GM18858 (cell line): ENCODE results near the gene HPS3.

Source experiments
- ATAC-seq: cut with Tn5 transposase; IDR thresholded peaks from one replicate; pipeline ENCODE4 v1.9.1; 2021; ENCODE audit not compliant: unreplicated experiment

Gene HPS3

GRCh38 chr3:149120051-149120972 is 9.1 kb upstream of the HPS3 start:
- peak; percentile 68 for ATAC-seq

DNA sequence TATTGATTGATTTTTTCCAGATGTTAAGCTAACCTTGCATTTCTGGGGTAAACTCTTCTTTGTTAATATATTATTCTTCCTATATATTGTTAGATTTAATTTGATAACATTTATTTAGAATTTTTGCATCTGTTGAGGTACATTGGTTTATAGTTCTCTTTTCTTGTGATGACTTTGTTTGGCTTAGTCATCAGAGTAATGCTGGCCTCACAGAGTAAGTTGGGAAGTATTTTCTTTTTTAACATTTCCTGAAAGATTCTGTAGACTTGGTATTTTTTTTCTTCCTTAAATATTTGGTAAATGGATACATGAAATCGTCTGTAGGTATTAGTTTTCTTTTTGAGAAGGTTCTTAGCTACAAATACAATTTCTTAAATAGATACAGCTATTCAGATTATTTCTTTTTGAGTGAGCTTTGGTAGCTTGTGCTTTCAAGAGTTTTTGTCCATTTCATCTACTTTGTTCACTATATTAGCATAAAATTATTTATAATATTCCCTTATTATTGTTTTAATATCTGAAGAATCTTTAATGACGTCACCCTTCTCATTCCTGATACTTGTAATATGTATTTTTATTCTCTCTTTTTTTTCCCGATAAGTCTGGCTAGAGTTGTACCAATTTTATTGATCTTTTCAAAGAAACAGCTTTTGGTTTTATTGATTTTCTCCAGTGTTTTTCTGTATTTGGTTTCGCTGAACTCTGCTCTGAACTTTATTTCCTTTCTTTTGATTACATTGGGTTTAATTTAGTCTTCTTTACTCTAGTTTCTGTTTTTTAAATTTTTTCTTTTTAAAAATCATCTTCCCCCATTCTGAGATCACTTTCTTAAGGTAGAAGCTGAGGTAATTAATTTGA is 6.5 kb upstream of the HPS3 start:
- ATAC-seq, result no peak

DNA sequence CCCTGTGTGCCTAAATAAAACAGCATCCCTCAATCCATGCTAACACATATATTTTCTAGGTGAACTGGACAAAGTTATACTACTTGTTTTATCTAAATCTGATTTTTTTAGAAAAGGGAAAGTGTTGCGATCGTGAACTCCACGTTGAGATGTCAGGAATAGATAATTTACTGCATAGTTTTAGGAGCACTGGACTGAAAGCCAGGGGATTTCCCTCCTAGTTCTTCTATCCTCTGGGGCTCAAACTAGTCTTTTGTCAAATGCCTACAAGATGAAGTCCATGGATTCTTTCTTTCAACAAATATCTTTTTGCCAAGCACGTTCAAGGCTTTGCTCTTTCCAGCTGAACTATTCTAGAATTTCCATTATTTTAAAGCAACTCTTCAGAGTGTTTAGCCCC is 617 bp upstream of the HPS3 start:
- ATAC-seq, result no peak

DNA sequence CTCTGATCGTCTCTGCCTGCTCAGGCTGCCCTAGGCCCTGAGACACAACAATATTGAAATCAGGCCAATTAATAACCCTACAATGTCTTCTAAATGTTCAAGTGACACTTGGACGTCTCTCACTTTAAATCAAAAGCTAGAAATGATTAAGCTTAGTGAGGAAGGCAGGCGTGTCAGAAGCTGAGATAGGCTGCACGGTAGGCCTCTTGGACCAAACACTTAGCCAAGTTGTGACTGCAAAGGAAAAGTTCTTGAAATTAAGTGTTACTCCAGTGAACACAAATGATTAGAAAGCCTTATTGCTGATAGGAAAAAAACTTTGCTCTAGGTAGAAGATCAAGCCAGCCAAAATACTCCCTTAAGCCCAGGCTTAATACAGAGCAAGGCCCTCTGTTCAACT is 2.2 kb downstream of the HPS3 start:
- no peak for ATAC-seq

DNA sequence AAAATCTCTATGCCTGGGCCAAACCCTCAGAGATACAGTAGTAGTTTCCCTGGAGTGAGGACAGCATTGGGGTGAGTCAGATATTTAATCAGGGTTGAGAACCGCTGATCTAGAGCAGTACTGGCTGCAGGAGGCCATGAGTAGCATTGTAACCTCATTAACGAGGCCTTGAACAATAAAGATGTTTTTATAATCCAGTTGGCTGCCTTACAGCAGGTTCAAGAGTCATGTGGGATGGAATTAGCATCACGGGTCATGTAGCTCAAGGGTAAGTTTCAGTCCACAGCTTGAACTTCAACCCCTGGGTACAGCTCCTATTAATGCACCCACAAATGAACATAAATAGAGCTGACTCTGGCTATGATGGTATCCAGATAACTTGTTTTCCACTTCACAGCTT is 5.1 kb downstream of the HPS3 start:
- no peak for ATAC-seq

DNA sequence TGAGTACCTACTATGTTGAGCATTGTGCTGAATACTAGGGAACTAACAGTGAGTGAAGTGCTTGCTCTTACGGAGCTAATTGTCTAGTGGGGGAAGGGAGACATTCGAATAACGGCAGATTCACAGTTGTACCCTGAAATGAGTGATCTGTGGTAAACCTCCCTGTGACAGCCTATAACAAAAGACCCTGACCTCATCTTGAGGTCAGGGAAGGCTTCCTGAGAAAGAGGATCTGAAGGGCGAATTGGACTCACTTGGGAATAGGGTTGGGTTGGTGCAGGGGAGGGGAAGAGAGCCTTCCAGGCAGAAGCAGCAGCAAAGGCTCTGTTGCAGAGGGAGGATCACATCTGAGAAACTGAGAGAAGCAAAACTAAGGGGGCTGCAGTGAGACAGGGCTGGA is 13.2 kb downstream of the HPS3 start:
- no peak for ATAC-seq

DNA sequence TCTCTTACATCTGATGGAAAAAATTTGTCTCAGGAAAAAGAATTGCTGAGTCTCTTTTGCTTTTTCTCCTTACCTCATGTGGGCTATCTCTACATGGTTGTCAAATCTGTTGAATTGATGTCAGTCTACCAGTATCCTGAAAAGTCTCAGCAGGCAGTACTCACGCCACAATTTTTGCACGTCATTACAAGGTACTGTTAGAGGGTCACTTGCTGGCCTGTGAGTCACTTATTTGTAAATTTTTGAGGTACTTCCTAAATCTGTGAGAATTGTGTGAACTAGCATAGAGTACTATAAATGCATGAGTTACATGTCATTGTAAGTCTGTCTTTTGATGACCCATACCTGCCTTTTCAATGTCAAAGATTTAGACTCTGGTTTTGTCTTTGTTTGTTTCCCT is 15.9 kb downstream of the HPS3 start:
- ATAC-seq, result no peak

DNA sequence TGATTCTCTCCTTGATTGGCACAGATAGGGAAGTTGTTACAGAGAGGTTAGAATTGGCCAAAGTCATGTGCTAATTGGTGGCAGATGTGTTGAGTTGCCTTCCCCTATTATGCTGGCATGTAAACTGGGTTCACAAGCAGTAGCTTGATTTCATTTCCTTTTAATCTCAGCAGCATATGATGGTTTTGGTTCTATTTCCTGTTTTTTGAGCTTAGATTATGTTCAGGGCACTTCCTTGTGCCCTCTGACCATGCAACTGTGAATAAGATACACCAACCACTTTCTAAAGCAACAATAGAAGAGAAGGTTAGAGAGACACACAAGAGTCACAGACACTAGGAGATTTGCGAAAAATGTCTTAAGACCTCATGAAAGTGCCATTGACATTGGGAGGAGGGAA is 16.5 kb downstream of the HPS3 start:
- ATAC-seq, result peak; percentile 94

DNA sequence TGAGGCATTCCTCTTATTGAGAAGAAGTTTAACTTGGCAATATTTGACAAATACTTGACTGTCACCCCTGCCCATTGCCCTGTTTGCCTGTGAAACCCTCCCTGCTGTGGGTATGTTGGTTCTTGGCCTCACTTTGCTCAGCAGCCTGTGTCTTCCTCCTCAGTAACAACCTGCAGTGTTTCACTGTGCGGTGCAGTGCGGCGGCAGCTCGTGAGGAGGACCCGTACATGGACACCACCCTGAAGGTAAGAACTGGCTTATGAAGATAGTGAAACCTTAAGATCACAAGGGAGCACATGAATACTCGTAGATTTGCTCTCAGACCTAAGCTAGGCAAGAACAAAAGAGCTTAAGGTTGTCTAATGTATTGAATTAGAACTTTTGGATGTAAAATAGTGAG is 21.0 kb downstream of the HPS3 start:
- ATAC-seq, result no peak

DNA sequence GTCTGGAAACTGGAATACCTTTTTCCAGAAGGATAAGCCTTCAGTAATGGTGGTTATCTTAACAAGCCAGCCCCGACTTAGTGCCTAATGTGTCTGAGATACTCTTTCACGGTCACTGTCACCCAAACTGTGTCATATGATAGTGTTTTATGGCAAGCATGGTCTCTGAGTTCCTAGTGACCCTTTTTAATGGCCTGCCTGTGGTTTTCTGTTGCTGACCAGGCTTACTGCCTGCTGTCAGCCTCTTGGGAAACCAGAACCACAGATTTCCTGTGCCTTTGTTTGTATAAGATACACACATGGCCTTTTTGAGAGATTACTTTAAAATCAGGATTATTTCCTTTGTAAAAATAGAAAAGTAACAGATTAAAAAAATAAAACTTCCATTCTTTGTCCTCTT is 22.4 kb downstream of the HPS3 start:
- ATAC-seq, result no peak

- peak; percentile 89 for ATAC-seq
Measured at GRCh38 chr3:149152420-149152819, 23.0 kb downstream of the HPS3 start.

GRCh38 chr3:149153402-149153801 is 24.0 kb downstream of the HPS3 start:
- no peak for ATAC-seq

GRCh38 chr3:149160754-149161300 is 31.4 kb downstream of the HPS3 start:
- ATAC-seq, result no peak

- no peak for ATAC-seq
Measured at GRCh38 chr3:149162007-149162406, 32.6 kb downstream of the HPS3 start.

GRCh38 chr3:149163066-149163465 is 33.6 kb downstream of the HPS3 start:
- no peak for ATAC-seq

- ATAC-seq, result no peak
Measured at GRCh38 chr3:149167898-149168297, 38.5 kb downstream of the HPS3 start.

DNA sequence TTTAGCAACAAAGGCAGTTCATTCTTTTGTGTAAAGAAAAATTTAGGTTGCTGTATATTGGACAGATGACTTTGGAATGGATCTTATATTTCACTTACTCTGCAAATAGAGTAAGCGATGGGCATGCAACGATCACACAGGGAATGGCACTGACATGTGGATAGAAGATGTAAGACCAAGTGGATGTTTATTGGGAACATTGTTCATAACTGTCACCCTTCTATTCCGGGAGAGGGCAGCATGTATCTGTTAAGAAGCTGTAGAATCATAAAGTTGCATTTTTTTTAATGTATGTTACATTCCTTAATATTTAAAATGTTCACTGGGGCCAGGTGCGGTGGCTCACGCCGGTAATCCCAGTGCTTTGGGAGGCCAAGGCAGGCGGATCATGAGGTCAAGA is 41.2 kb downstream of the HPS3 start:
- no peak for ATAC-seq

- ATAC-seq, result peak; percentile 98
Measured at GRCh38 chr3:149174901-149175300, 45.5 kb downstream of the HPS3 start.

DNA sequence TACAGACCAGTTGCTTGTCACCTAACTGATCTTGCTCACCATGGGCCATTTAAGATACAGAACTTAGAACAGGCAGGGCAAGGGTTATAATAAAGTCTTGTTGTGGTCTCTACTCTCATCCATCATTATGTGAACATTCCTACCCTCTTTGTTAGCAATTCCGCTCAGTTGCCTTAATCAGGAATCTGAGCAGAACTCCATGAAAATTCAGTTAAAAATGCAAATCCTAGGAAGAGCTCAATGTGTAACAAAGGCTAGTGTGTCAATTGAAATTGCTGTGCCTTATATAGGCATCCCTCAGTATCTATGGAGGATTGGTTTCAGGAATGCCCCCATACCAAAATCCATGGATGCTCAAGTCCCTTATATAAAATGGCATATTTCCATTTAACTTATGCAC is 47.7 kb downstream of the HPS3 start:
- ATAC-seq, result no peak

DNA sequence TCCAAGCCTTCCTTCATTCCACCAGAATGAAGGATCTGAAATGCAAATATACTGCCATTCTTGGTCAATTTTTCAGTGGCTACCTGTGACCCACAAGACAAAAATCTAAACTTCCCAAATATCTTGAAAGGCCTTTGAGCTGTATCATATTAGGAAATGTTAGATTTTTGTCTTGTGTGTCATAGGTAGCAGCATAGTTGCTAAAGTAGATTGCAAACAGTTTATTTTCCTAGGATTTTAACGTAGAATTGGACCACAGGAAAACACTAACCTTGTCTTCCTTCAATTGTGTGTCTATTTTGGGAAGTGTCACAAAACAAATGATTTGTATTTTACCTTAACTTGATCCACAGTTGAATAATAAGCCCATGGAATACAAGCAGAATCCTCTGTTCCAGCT is 49.8 kb downstream of the HPS3 start:
- no peak for ATAC-seq

DNA sequence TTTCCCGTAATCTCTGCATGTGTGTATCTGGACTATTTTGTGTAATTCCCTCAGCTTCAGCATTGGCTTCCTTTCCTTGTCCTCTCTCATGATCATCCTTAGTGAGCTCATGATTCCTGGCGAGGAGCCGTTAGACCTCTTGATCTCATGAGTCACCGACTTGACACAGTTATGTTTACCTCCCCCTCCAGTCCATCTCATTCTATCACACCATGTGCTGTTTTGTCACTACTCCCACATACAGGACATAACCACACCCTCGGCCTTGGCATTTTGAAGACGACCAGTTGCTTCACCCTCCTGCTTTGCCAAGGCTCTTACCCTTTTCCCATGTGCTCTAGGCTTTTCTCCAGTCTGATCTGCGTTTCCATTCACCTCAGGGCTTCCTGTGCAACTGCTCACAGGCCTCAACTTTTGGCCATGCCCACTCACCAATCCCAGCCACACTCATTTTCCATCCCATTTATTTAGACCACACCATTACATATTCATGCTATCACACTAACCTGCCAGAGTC is 50.7 kb downstream of the HPS3 start:
- no peak for ATAC-seq

- ATAC-seq, result no peak
Measured at GRCh38 chr3:149181182-149181581, 51.7 kb downstream of the HPS3 start.
